Endothelial cell (in vitro differentiated cells): ENCODE data around the gene ITIH2. TPM values are rescaled to one million over a fixed set of nuclear protein-coding genes. Genes with fewer than 3 reads are reported as not detected.

ENCODE experiments used
- DNase-seq: peaks from one replicate; pipeline ENCODE4 v3.0.0; 2021; ENCODE audit warnings: low spot score
- H3K27ac Mint-ChIP-seq: one replicate; pipeline ENCODE4 v1.8.0; 2021; ENCODE audit warnings: mixed read lengths, inconsistent platforms; ENCODE audit not compliant: unreplicated experiment
- H3K27me3 Mint-ChIP-seq: one replicate; pipeline ENCODE4 v1.8.0; 2021; ENCODE audit warnings: mild to moderate bottlenecking, moderate library complexity, mixed read lengths, inconsistent platforms; ENCODE audit not compliant: unreplicated experiment
- H3K36me3 Mint-ChIP-seq: one replicate; pipeline ENCODE4 v1.8.0; 2021; ENCODE audit warnings: mild to moderate bottlenecking, low read depth, mixed read lengths, inconsistent platforms; ENCODE audit not compliant: unreplicated experiment
- H3K4me1 Mint-ChIP-seq: one replicate; pipeline ENCODE4 v1.8.0; 2021; ENCODE audit warnings: mild to moderate bottlenecking, mixed read lengths, inconsistent platforms; ENCODE audit not compliant: unreplicated experiment
- H3K4me3 Mint-ChIP-seq: one replicate; pipeline ENCODE4 v1.8.0; 2021; ENCODE audit warnings: mild to moderate bottlenecking, mixed read lengths, inconsistent platforms; ENCODE audit not compliant: unreplicated experiment
- H3K9me3 Mint-ChIP-seq: one replicate; pipeline ENCODE4 v1.8.0; 2021; ENCODE audit warnings: mixed read lengths, inconsistent platforms; ENCODE audit not compliant: unreplicated experiment
- CTCF ChIP-seq: fragments of 200-600 bp; sonication (generic); IDR thresholded peaks from one replicate; pipeline ENCODE4 v1.5.0; 2021; ENCODE audit warnings: antibody characterized with exemption; ENCODE audit not compliant: unreplicated experiment
- total RNA-seq: library from RNA; stranded (reverse); fragmentation: NEBNext Ultra II Directional; extraction: Animal tissue kit (Norgen Biotek cat#: 25700); gene quantifications from one replicate; pipeline ENCODE4 v1.2.1, GENCODE V29; 2021; ENCODE audit not compliant: unreplicated experiment

The ITIH2 gene
- total RNA-seq, 1 donor from 2014 or later: not detected

- H3K27me3 Mint-ChIP-seq: no peaks in the 10 kb centered on the region
- TF ChIP-seq CTCF: no peak
- no peak for DNase-seq
- no peaks in the 10 kb centered on the region for H3K36me3 Mint-ChIP-seq
- no peak overlapping the region for H3K4me3 Mint-ChIP-seq
- H3K27ac Mint-ChIP-seq: no peak overlapping the region
- H3K9me3 Mint-ChIP-seq: no peaks in the 10 kb centered on the region
- peaks cover 8% of the 10 kb centered on the region for H3K4me1 Mint-ChIP-seq
These were observed 2.5 kb upstream of the ITIH2 start for GRCh38 chr10:7700577-7701125.

GRCh38 chr10:7701158-7701742 is 1.9 kb upstream of the ITIH2 start:
- no peak for DNase-seq
- Mint-ChIP-seq H3K4me1 (peaks cover 9% of the 10 kb centered on the region), H3K4me3 (no peak overlapping the region), H3K9me3 (no peaks in the 10 kb centered on the region), H3K36me3 (no peaks in the 10 kb centered on the region), H3K27ac (no peak overlapping the region), H3K27me3 (no peaks in the 10 kb centered on the region)
- no peak for TF ChIP-seq CTCF

GRCh38 chr10:7702288-7702812 is 766 bp upstream of the ITIH2 start:
- no peak overlapping the region for H3K27ac Mint-ChIP-seq
- no peak for DNase-seq
- no peaks in the 10 kb centered on the region for H3K27me3 Mint-ChIP-seq
- H3K4me3 Mint-ChIP-seq: no peak overlapping the region
- H3K36me3 Mint-ChIP-seq: no peaks in the 10 kb centered on the region
- H3K4me1 Mint-ChIP-seq: peaks cover 9% of the 10 kb centered on the region
- H3K9me3 Mint-ChIP-seq: no peaks in the 10 kb centered on the region
- TF ChIP-seq CTCF: no peak

- no peaks in the 10 kb centered on the region for H3K9me3 Mint-ChIP-seq
- H3K27me3 Mint-ChIP-seq: no peaks in the 10 kb centered on the region
- no peak overlapping the region for H3K4me3 Mint-ChIP-seq
These were observed 1.2 kb downstream of the ITIH2 start for GRCh38 chr10:7704071-7705016.

More at GRCh38 chr10:7704071-7705016, 1.2 kb downstream of the ITIH2 start:
- TF ChIP-seq CTCF: no peak
- Mint-ChIP-seq H3K4me1 (peaks cover 9% of the 10 kb centered on the region), H3K27ac (no peak overlapping the region), H3K36me3 (no peaks in the 10 kb centered on the region)
- DNase-seq: no peak
